Measurements from ENCODE around the gene ZNF311.

ZNF311 gene

GRCh38 chr6:28988536-28989311, 16.4 kb downstream of the ZNF311 start:
- Histone ChIP-seq H3K79me1 (replicated peaks; ENCODE audit: low read length, poor library complexity, severe bottlenecking) (no peaks in the 10 kb centered on the region), H2BK120ac (ENCODE audit: low read depth, low read length) (no peak overlapping the region), H3K27me3 (ENCODE audit: control insufficient read depth in 1 of 2, insufficient read depth in 1 of 2, low read length in 2 of 2) (no peaks in the 10 kb centered on the region), H3K9me3 (ENCODE audit: control insufficient read depth, low read length) (no peaks in the 10 kb centered on the region), H3K18ac (ENCODE audit: low read depth in 1 of 2, low read length in 2 of 2) (no peak overlapping the region), H2BK15ac (ENCODE audit: low read depth, poor library complexity, severe bottlenecking) (no peak overlapping the region), H2AFZ (ENCODE audit: low read depth, low read length) (peak overlapping the region; percentile 79), H2BK12ac (ENCODE audit: low read length in 2 of 2) (no peak overlapping the region), H2BK5ac (ENCODE audit: low read depth, low read length, poor library complexity, severe bottlenecking) (no peak overlapping the region), H3K14ac (ENCODE audit: low read length in 2 of 2) (no peak overlapping the region), H3K4me1 (ENCODE audit: control insufficient read depth, insufficient read depth, low read depth, low read length) (peaks cover 8% of the 10 kb centered on the region), H4K8ac (ENCODE audit: low read length) (no peak overlapping the region), H4K91ac (ENCODE audit: low read length) (no peak overlapping the region), H2AK5ac (ENCODE audit: low read length, severe bottlenecking) (no peak overlapping the region), H3K36me3 (ENCODE audit: control insufficient read depth in 1 of 2, insufficient read depth in 2 of 2, low read depth in 1 of 2, low read length in 2 of 2) (no peaks in the 10 kb centered on the region), H3K4me2 (ENCODE audit: low read length, poor library complexity, severe bottlenecking) (peak overlapping the region; percentile 56), H3K4ac (ENCODE audit: low read depth in 1 of 2, low read length in 2 of 2) (no peak overlapping the region), H3K9ac (ENCODE audit: low read length) (peak overlapping the region; percentile 72), H3K4me3 (ENCODE audit: insufficient read depth in 1 of 2, low read depth in 1 of 2, low read length in 2 of 2) (peak overlapping the region; percentile 35 to 80), H3K27ac (ENCODE audit: low read length, poor library complexity, severe bottlenecking) (no peak overlapping the region), H3K23ac (ENCODE audit: low read length in 2 of 2) (no peak overlapping the region)
- DNase-seq = peak; percentile 56
- WGBS = 18% methylated on average over 47 of the region's 48 CpGs

DNA sequence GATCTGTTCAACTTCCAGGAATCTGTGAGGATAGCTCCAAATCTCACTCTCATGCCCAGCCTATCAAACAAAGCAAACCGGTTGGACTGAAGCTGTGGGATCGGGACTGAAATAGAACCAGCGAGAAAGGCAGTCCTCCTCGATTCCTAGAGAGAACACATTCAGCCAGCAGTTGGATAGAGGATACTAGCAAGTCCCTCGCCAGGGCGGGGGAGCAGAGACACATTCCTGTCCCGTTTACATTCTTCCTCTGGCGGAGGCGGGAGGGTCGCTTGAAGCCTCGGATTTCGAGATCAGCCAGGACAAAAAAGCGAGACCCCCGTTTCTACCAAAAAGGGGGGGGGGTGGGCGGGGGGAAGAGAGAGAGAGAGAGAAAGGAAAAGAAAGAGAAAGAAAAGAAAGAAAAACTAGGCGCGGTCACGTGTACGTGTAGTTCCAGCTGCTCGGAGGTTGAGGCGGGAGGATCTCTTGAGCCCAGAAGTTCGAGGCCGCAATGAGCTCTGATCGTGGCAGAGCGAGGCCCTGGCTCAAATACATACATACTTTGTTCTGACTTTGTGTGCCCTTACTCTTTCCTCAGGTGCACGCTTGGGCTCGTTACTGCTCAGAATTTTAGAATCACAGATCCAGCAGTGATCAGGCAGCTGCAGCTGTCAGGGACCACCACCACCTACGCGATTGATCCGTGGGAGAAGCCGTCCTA, 19.5 kb downstream of the ZNF311 start:
- peak overlapping the region; percentile 71 for H2AK5ac ChIP-seq (ENCODE audit: low read length, severe bottlenecking)
- no peak overlapping the region for H2BK120ac ChIP-seq (ENCODE audit: low read depth, low read length)
- no peaks in the 10 kb centered on the region for H3K9me3 ChIP-seq (ENCODE audit: control insufficient read depth, low read length)
- H3K27ac ChIP-seq (ENCODE audit: low read length, poor library complexity, severe bottlenecking) = peak overlapping the region; percentile 90
- no peaks in the 10 kb centered on the region for H3K36me3 ChIP-seq (ENCODE audit: control insufficient read depth in 1 of 2, insufficient read depth in 2 of 2, low read depth in 1 of 2, low read length in 2 of 2)
- no peak overlapping the region for H2BK12ac ChIP-seq (ENCODE audit: low read length in 2 of 2)
- H3K4me1 ChIP-seq (ENCODE audit: control insufficient read depth, insufficient read depth, low read depth, low read length) = peaks cover 8% of the 10 kb centered on the region
- H3K4ac ChIP-seq (ENCODE audit: low read depth in 1 of 2, low read length in 2 of 2) = peak overlapping the region in 1 of 2 experiments; percentile 78
- 18% methylated on average over 27 of the region's 31 CpGs for WGBS
- H3K14ac ChIP-seq (ENCODE audit: low read length in 2 of 2) = no peak overlapping the region
- H2AFZ ChIP-seq (ENCODE audit: low read depth, low read length) = peak overlapping the region; percentile 93
- H2BK5ac ChIP-seq (ENCODE audit: low read depth, low read length, poor library complexity, severe bottlenecking) = no peak overlapping the region
- no peaks in the 10 kb centered on the region for H3K79me1 ChIP-seq (replicated peaks; ENCODE audit: low read length, poor library complexity, severe bottlenecking)
- H3K27me3 ChIP-seq (ENCODE audit: control insufficient read depth in 1 of 2, insufficient read depth in 1 of 2, low read length in 2 of 2) = no peaks in the 10 kb centered on the region
- peak overlapping the region; percentile 19 for H4K91ac ChIP-seq (ENCODE audit: low read length)
- no peak overlapping the region for H3K23ac ChIP-seq (ENCODE audit: low read length in 2 of 2)
- H3K4me2 ChIP-seq (ENCODE audit: low read length, poor library complexity, severe bottlenecking) = peak overlapping the region; percentile 79
- no peak overlapping the region for H3K18ac ChIP-seq (ENCODE audit: low read depth in 1 of 2, low read length in 2 of 2)
- peak; percentile 97 for DNase-seq
- peak overlapping the region; percentile 84 for H3K9ac ChIP-seq (ENCODE audit: low read length)
- H3K4me3 ChIP-seq (ENCODE audit: insufficient read depth in 1 of 2, low read depth in 1 of 2, low read length in 2 of 2) = peak overlapping the region; percentile 35 to 81
- H2BK15ac ChIP-seq (ENCODE audit: low read depth, poor library complexity, severe bottlenecking) = no peak overlapping the region
- peak overlapping the region; percentile 82 for H4K8ac ChIP-seq (ENCODE audit: low read length)

DNA sequence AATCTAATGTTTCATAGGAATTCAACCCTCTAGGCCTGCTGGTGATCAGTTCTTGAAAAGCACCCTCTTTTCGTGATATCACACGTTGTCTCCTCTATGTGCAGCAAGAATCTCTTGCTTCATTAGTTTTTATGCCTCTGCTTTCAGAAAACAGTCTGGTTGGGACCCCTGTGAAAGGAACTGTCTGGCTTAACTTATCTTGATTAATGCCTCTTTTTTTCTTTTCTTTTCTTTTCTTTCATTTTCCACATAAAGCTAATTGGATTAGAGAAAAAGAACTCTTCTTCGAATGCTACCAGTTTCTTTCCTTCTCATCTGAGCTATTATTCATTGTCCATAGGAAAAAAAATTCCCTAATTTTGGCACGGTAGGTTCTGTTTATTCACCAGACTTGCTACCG, 21.3 kb downstream of the ZNF311 start:
- Histone ChIP-seq H2BK15ac (ENCODE audit: low read depth, poor library complexity, severe bottlenecking) (no peak overlapping the region), H3K79me1 (replicated peaks; ENCODE audit: low read length, poor library complexity, severe bottlenecking) (no peaks in the 10 kb centered on the region), H3K18ac (ENCODE audit: low read depth in 1 of 2, low read length in 2 of 2) (no peak overlapping the region), H3K4me3 (ENCODE audit: insufficient read depth in 1 of 2, low read depth in 1 of 2, low read length in 2 of 2) (peak overlapping the region in 1 of 2 experiments; percentile 81), H3K9me3 (ENCODE audit: control insufficient read depth, low read length) (no peaks in the 10 kb centered on the region), H3K9ac (ENCODE audit: low read length) (no peak overlapping the region), H3K4me1 (ENCODE audit: control insufficient read depth, insufficient read depth, low read depth, low read length) (peaks cover 8% of the 10 kb centered on the region), H2AFZ (ENCODE audit: low read depth, low read length) (no peak overlapping the region), H2BK12ac (ENCODE audit: low read length in 2 of 2) (no peak overlapping the region), H3K36me3 (ENCODE audit: control insufficient read depth in 1 of 2, insufficient read depth in 2 of 2, low read depth in 1 of 2, low read length in 2 of 2) (no peaks in the 10 kb centered on the region), H3K4me2 (ENCODE audit: low read length, poor library complexity, severe bottlenecking) (no peak overlapping the region), H3K14ac (ENCODE audit: low read length in 2 of 2) (no peak overlapping the region), H2AK5ac (ENCODE audit: low read length, severe bottlenecking) (no peak overlapping the region), H4K8ac (ENCODE audit: low read length) (no peak overlapping the region), H3K27ac (ENCODE audit: low read length, poor library complexity, severe bottlenecking) (no peak overlapping the region), H2BK120ac (ENCODE audit: low read depth, low read length) (no peak overlapping the region), H2BK5ac (ENCODE audit: low read depth, low read length, poor library complexity, severe bottlenecking) (no peak overlapping the region), H3K23ac (ENCODE audit: low read length in 2 of 2) (no peak overlapping the region), H4K91ac (ENCODE audit: low read length) (no peak overlapping the region), H3K27me3 (ENCODE audit: control insufficient read depth in 1 of 2, insufficient read depth in 1 of 2, low read length in 2 of 2) (no peaks in the 10 kb centered on the region), H3K4ac (ENCODE audit: low read depth in 1 of 2, low read length in 2 of 2) (no peak overlapping the region)
- 86% methylated on average over 4 of the region's 5 CpGs for WGBS
- no peak for DNase-seq

GRCh38 chr6:28982476-28983266, 22.4 kb downstream of the ZNF311 start:
- Histone ChIP-seq H3K18ac (ENCODE audit: low read depth in 1 of 2, low read length in 2 of 2) (no peak overlapping the region), H2AFZ (ENCODE audit: low read depth, low read length) (no peak overlapping the region), H3K36me3 (ENCODE audit: control insufficient read depth in 1 of 2, insufficient read depth in 2 of 2, low read depth in 1 of 2, low read length in 2 of 2) (no peaks in the 10 kb centered on the region), H3K4ac (ENCODE audit: low read depth in 1 of 2, low read length in 2 of 2) (no peak overlapping the region), H3K79me1 (replicated peaks; ENCODE audit: low read length, poor library complexity, severe bottlenecking) (no peaks in the 10 kb centered on the region), H4K8ac (ENCODE audit: low read length) (no peak overlapping the region), H3K4me3 (ENCODE audit: insufficient read depth in 1 of 2, low read depth in 1 of 2, low read length in 2 of 2) (peak overlapping the region in 1 of 2 experiments; percentile 92), H2AK5ac (ENCODE audit: low read length, severe bottlenecking) (no peak overlapping the region), H3K9me3 (ENCODE audit: control insufficient read depth, low read length) (no peaks in the 10 kb centered on the region), H3K4me1 (ENCODE audit: control insufficient read depth, insufficient read depth, low read depth, low read length) (peaks cover 4% of the 10 kb centered on the region), H3K27me3 (ENCODE audit: control insufficient read depth in 1 of 2, insufficient read depth in 1 of 2, low read length in 2 of 2) (no peaks in the 10 kb centered on the region), H3K4me2 (ENCODE audit: low read length, poor library complexity, severe bottlenecking) (peak overlapping the region; percentile 44), H3K9ac (ENCODE audit: low read length) (peak overlapping the region; percentile 81), H4K91ac (ENCODE audit: low read length) (no peak overlapping the region), H2BK5ac (ENCODE audit: low read depth, low read length, poor library complexity, severe bottlenecking) (no peak overlapping the region), H2BK12ac (ENCODE audit: low read length in 2 of 2) (no peak overlapping the region), H3K27ac (ENCODE audit: low read length, poor library complexity, severe bottlenecking) (peak overlapping the region; percentile 73), H3K23ac (ENCODE audit: low read length in 2 of 2) (no peak overlapping the region), H3K14ac (ENCODE audit: low read length in 2 of 2) (no peak overlapping the region), H2BK120ac (ENCODE audit: low read depth, low read length) (no peak overlapping the region), H2BK15ac (ENCODE audit: low read depth, poor library complexity, severe bottlenecking) (no peak overlapping the region)
- 27% methylated on average over 15 of the region's 17 CpGs for WGBS
- DNase-seq = peak; percentile 76

All from mesenchymal stem cell (in vitro differentiated cells and primary cell).